Measurements from ENCODE around the gene DDT.
"Not testable (repeated sequence)": the region's sequence is repeated elsewhere in the genome, so short reads cannot be mapped to it uniquely, and the experiment has no call there.

- not testable (repeated sequence) for TF ChIP-seq CTCF (IDR thresholded peaks at IDR 0.05; ENCODE audit: extremely low read depth in 1 of 2, insufficient read depth in 1 of 2, low read depth in 1 of 2, low read length in 2 of 2); POLR2A (IDR thresholded peaks at IDR 0.05; ENCODE audit: low read depth, low read length); EZH2 (IDR thresholded peaks at IDR 0.05; ENCODE audit: borderline replicate concordance, low read depth, low read length, severe bottlenecking); JUN (IDR thresholded peaks at IDR 0.05; ENCODE audit: borderline replicate concordance, insufficient read depth, insufficient read length, low read depth); GATA2 (IDR thresholded peaks at IDR 0.05; ENCODE audit: insufficient read depth, insufficient read length, low read depth, low read length); POLR2AphosphoS5 (IDR thresholded peaks at IDR 0.05; ENCODE audit: insufficient read depth, low read depth, low read length)
Measured at GRCh38 chr22:23949764-23950163, 24.5 kb downstream of the DDT start.
